Adrenal gland (tissue), 12 donors: ENCODE results near the gene CDYL. TPM values are rescaled to one million over a fixed set of nuclear protein-coding genes. Genes with fewer than 3 reads are reported as not detected.

Experiments
- DNase-seq, 7 donors: peaks; one replicate each; pipeline ENCODE4 v3.0.0-alpha.2; 2019 to 2020
- H3K27ac ChIP-seq, 5 donors: fragments of 200-600 bp; sonication (generic) in 4 of 5; 1 replicate in 3 of 5; 2 replicates in 2 of 5; pipeline versions ENCODE4 v1.5.1 to v1.8.0; 2016 to 2020; ENCODE audit warnings: mild to moderate bottlenecking in 1 of 5
- H3K27me3 ChIP-seq: fragments of 200-600 bp; 2 replicates; pipeline ENCODE4 v1.8.0; 2021
- H3K36me3 ChIP-seq, 2 donors: fragments of 200-600 bp; replicated peaks in 1 of 2; 1 replicate in 1 of 2; 2 replicates in 1 of 2; pipeline versions ENCODE4 v1.5.1 to v1.8.0; 2018 to 2022
- H3K4me1 ChIP-seq, 2 donors: fragments of 200-600 bp; replicated peaks in 1 of 2; 1 replicate in 1 of 2; 2 replicates in 1 of 2; pipeline versions ENCODE4 v1.5.1 to v1.8.0; 2018 to 2021
- H3K4me3 ChIP-seq, 4 donors: fragments of 200-600 bp; sonication (generic) in 3 of 4; one replicate each; pipeline ENCODE4 v1.5.1; 2016 to 2018
- H3K9me3 ChIP-seq, 3 donors: fragments of 200-600 bp; sonication (generic) in 1 of 3; replicated peaks in 1 of 3; 1 replicate in 2 of 3; 2 replicates in 1 of 3; pipeline versions ENCODE4 v1.5.1 to v1.8.0; 2016 to 2021
- CTCF ChIP-seq, 6 experiments: fragments of 450-650 bp in 4 of 6; fragments of 200-600 bp in 2 of 6; sonication (generic) in 1 of 6; IDR thresholded peaks; 1 replicate in 5 of 6; 2 replicates in 1 of 6; pipeline versions ENCODE4 v1.5.1 to v1.8.0; 2016 to 2021; ENCODE audit warnings: antibody characterized with exemption in 6 of 6, mild to moderate bottlenecking in 2 of 6, moderate library complexity in 1 of 6
- POLR2A ChIP-seq, 2 donors: fragments of 450-650 bp; IDR thresholded peaks; one replicate each; pipeline ENCODE4 v1.6.1; 2017; ENCODE audit warnings: antibody characterized with exemption in 2 of 2, mild to moderate bottlenecking in 2 of 2, moderate library complexity in 1 of 2
- WGBS, 4 donors: extraction: QIAGEN DNeasy Blood & Tissue Kit in 2 of 4; methylation state at CpG; one replicate each; pipeline versions ENCODE4 v1.1.5 to v1.1.7; 2013 to 2017; 5-methylcytosine and 5-hydroxymethylcytosine counted together
- intact Hi-C, 2 donors: fragments of 100-400 bp; cut with DNase I; formaldehyde crosslinking; loops; one replicate each; pipeline versions ENCODE4 v1.14.1 to v1.15.0; 2022 to 2023
- polyA plus RNA-seq, 3 donors: library from polyadenylated mRNA; stranded (reverse); fragments of 200-250 nt in 2 of 3; fragments of 350-450 nt in 1 of 3; fragmentation: Illumina TruSeq in 1 of 3; extraction: RNeasy Lipid Tissue Mini Kit (QIAGEN cat#74804) in 1 of 3; gene quantifications; one replicate each; pipeline ENCODE4 v1.2.3, GENCODE V29; 2013 to 2014
- total RNA-seq, 9 donors: library from RNA; depleted of rRNA in 4 of 9; stranded (reverse); fragments of >200 nt in 4 of 9; fragments of 120-200 nt in 1 of 9; fragmentation: NEBNext Ultra II Directional in 1 of 9; extraction: Animal tissue kit (Norgen Biotek cat#: 25700) in 1 of 9; gene quantifications; one replicate each; pipeline versions ENCODE4 v1.1.0 to v1.2.4, GENCODE V29; 2013 to 2023
- donor health status: healthy with polysubstance abuse.
- donor health status: Bipolar disorder and iron deficiency.
- donor health status: DM: yes; HTN: yes; CAD: no.
- donor health status: DM: no; HTN: no; CAD: no.
- donor health status: DM: no; HTN: no; CAD: no.
- donor health status: DM: yes; HTN: yes; CAD: no.

Gene CDYL
- total and polyA plus RNA-seq, 12 donors: 3.3 to 47.1 (median 24.8) TPM

- DNase-seq: no peak
- no peak for TF ChIP-seq POLR2A (IDR thresholded peaks at IDR 0.05)
- TF ChIP-seq CTCF (IDR thresholded peaks at IDR 0.05): no peak
- Histone ChIP-seq H3K4me3 (no peak overlapping the region), H3K27me3 (no peaks in the 10 kb centered on the region), H3K9me3 (no peaks in the 10 kb centered on the region), H3K27ac (no peak overlapping the region), H3K4me1 (peaks cover 0 to 4% of the 10 kb centered on the region in 2 donors), H3K36me3 (no peaks in the 10 kb centered on the region)
- WGBS, 4 donors: 92 to 98% (median 96%) methylated on average over 6 of the region's 6 CpGs
- intact Hi-C loops: no loop called here
Observed at GRCh38 chr6:4879741-4880275, 103.6 kb downstream of the CDYL start.

- no peaks in the 10 kb centered on the region for H3K9me3 ChIP-seq
- TF ChIP-seq POLR2A (IDR thresholded peaks at IDR 0.05): no peak
- TF ChIP-seq CTCF (IDR thresholded peaks at IDR 0.05): no peak
- no peak for DNase-seq
- H3K27me3 ChIP-seq: no peaks in the 10 kb centered on the region
- WGBS, 4 donors: 93 to 96% (median 94%) methylated on average over 3 of the region's 3 CpGs
- H3K36me3 ChIP-seq: no peaks in the 10 kb centered on the region
- H3K4me1 ChIP-seq: peaks cover 0 to 4% of the 10 kb centered on the region in 2 donors
- no peak overlapping the region for H3K4me3 ChIP-seq
- intact Hi-C loops: no loop called here
- H3K27ac ChIP-seq: no peak overlapping the region
Observed at GRCh38 chr6:4880363-4880762, 104.2 kb downstream of the CDYL start.

GRCh38 chr6:4883298-4883697 is 107.1 kb downstream of the CDYL start:
- intact Hi-C loops: no loop called here
- Histone ChIP-seq H3K4me3 (no peak overlapping the region), H3K9me3 (no peaks in the 10 kb centered on the region), H3K4me1 (peaks cover 0 to 4% of the 10 kb centered on the region in 2 donors), H3K36me3 (no peaks in the 10 kb centered on the region), H3K27ac (no peak overlapping the region), H3K27me3 (no peaks in the 10 kb centered on the region)
- TF ChIP-seq POLR2A (IDR thresholded peaks at IDR 0.05): no peak
- TF ChIP-seq CTCF (IDR thresholded peaks at IDR 0.05): no peak
- WGBS, 4 donors: 85 to 100% (median 96%) methylated on average over 2 to 3 of the region's 3 CpGs
- DNase-seq: no peak

GRCh38 chr6:4884646-4885340 is 108.6 kb downstream of the CDYL start:
- intact Hi-C loops: no loop called here
- 84 to 89% (median 87%) methylated on average over 7 of the region's 7 CpGs for WGBS, 4 donors
- peaks cover 0 to 4% of the 10 kb centered on the region in 2 donors for H3K4me1 ChIP-seq
- H3K4me3 ChIP-seq: no peak overlapping the region
- H3K9me3 ChIP-seq: no peaks in the 10 kb centered on the region
- no peaks in the 10 kb centered on the region for H3K36me3 ChIP-seq
- no peaks in the 10 kb centered on the region for H3K27me3 ChIP-seq
- TF ChIP-seq CTCF (IDR thresholded peaks at IDR 0.05) (no peak), POLR2A (IDR thresholded peaks at IDR 0.05) (no peak)
- no peak for DNase-seq
- H3K27ac ChIP-seq: no peak overlapping the region
